ENCODE measurements around the gene SPATA31E1.

DNA sequence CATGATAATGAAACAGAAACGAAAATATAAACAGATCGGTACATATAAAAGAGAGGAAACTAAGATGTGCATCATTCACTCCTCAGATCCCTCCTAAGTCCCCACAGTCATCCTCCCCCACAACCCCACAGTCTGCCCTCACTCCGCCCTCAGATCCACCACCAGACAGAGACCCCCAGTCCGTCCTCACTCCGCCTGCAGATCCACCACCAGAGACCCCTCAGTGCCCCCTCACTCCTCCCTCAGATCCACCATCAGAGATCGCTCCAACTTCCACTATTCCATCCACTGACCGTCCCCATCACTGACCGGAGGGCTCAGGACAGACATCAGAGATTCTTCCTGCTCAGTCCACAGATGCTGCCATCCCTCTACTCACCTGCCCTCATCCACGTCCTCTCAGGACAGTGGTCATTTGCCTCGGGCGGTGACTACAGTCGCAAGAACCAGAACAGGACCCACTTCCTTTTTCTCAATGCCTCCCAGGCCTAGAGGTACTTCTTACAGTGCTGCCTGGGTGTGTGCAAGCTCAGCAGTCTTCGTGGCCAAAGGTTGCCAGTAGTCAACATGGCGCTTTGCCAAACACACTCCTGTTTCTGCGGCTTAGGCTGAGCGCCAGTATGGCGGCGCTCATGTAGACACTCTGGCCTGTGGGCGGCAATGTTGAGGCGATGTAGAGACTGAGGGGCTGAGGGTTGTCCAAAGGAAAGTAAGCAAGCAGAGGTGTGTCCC is 26.8 kb downstream of the SPATA31E1 start:
- TF ChIP-seq POLR2A (IDR thresholded peaks at IDR 0.05) (no peak), CTCF (IDR thresholded peaks at IDR 0.05) (no peak)
